Measurements from ENCODE around the gene BAIAP2.
A peak's percentile ranks its signal among the peaks of the same experiment; 100 is the strongest.

BAIAP2 gene, protein sequence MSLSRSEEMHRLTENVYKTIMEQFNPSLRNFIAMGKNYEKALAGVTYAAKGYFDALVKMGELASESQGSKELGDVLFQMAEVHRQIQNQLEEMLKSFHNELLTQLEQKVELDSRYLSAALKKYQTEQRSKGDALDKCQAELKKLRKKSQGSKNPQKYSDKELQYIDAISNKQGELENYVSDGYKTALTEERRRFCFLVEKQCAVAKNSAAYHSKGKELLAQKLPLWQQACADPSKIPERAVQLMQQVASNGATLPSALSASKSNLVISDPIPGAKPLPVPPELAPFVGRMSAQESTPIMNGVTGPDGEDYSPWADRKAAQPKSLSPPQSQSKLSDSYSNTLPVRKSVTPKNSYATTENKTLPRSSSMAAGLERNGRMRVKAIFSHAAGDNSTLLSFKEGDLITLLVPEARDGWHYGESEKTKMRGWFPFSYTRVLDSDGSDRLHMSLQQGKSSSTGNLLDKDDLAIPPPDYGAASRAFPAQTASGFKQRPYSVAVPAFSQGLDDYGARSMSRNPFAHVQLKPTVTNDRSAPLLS

GRCh38 chr17:81034779-81035520 is at the start of gene BAIAP2:
TSS of gene BAIAP2 (plus strand) at chr17:81035151. CDS start at chr17:81035255, 104 bp downstream.
- DNase-seq (ENCODE audit: low read depth in 2 of 2): peak; percentile 98 to 99

DNA sequence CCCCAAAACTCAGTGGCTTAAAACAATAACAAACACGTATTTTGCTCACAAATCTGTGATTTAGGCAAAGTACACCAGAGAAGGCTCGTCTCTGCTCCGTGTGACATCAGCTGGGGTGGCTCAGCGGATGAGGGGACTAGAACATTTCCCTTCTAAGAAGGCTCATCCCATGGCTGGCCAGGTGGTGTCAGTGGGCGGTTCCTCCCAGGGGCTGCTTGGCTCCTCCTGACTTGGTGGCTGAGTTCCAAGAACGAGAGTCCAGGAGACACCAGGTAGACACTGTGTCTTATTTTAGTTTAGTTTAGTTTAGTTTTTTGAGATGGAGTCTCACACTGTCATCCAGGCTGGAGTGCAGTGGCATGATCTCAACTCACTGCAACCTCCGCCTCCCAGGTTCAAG is 48.9 kb upstream of the BAIAP2 start:
- no peak for DNase-seq (ENCODE audit: low read depth in 2 of 2)

- DNase-seq (ENCODE audit: low read depth in 2 of 2): no peak
Observed at GRCh38 chr17:80986816-80987475, 48.0 kb upstream of the BAIAP2 start.

GRCh38 chr17:80987941-80988461 is 47.0 kb upstream of the BAIAP2 start:
- no peak for DNase-seq (ENCODE audit: low read depth in 2 of 2)

GRCh38 chr17:80989586-80989913 is 45.4 kb upstream of the BAIAP2 start:
- no peak for DNase-seq (ENCODE audit: low read depth in 2 of 2)

GRCh38 chr17:80990921-80991644 is 43.9 kb upstream of the BAIAP2 start:
- no peak for DNase-seq (ENCODE audit: low read depth in 2 of 2)

- peak; percentile 62 to 63 for DNase-seq (ENCODE audit: low read depth in 2 of 2)
Observed at GRCh38 chr17:80991645-80992076, 43.3 kb upstream of the BAIAP2 start, which contains the start of gene CHMP6. TSS of gene CHMP6 (plus strand) at chr17:80991841. CDS start at chr17:80991919, 78 bp downstream.

DNA sequence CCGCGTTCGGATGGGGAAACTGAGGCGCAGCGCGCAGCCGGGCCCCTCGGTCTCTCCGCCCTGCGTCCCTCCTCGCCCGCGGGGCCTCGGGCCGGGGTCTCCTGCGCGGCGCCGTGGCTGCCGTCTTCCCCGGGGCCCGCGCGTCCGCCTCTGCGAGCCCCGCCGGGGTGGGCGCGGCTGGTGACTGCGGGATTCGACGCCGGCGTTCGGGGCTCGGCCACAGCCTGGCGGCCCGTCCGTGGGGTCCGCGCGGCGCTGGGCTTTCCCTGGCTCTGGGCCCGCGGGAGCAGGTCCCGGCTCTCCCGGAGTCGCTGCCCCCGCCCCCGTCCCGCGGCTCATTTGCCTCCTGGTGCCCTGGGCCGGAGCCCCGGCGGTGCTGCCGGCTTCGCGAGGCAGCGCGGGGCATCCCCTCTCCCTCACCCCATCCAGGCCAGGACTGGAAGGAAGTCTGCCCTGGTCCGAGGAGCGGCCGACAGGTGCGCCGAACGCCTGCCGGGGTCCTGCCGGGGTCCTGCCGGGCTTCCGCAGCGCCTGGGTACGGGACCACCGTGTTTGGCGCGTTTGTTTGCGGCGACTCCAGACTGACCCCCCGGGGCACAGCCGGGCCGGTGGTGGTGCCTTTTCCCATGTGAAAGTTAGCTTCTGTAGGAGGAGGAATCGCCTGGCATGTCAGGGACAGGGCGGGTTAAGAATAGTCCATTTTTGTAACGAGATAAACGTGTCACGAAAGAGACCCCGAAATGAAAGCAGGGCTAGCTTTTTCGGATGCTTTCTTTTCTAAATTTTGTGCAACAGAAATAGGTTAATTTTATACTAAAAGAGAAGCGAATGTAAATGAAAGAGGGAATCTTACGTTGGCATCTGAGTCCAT is 42.6 kb upstream of the BAIAP2 start:
- DNase-seq (ENCODE audit: low read depth in 2 of 2): no peak

DNA sequence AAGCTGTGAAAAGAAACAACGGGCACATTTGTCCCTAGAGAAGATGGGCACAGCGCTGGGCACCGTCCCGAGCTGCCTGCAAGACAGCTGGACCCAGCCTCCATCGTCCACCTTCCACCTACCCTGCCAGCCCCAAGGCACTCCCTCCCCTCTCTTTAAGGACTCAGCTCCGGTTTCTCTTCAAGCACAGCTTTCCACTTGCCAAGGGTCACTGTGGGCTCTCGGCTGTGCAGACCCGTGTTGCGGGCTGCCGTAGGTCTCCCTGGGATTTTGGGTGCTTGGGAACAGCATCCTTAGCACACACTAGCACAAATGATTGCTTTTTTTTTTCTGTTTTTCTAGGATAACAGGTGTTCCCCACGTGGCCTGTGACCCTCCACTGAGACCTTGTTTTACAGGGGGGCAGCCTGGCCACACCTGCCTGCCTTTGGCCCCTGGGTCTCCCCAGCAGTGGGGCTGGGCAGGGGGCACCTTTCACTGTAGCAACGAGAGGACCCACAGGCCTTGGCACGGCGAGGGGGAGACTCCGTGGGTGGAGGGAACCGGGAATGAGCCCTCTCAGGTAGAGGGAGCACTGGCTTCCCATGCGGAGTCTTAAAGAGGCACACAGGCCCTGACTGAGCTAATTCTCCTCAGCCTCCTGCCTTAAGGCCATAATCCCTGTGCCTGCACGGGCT is 41.9 kb upstream of the BAIAP2 start:
- no peak for DNase-seq (ENCODE audit: low read depth in 2 of 2)

DNA sequence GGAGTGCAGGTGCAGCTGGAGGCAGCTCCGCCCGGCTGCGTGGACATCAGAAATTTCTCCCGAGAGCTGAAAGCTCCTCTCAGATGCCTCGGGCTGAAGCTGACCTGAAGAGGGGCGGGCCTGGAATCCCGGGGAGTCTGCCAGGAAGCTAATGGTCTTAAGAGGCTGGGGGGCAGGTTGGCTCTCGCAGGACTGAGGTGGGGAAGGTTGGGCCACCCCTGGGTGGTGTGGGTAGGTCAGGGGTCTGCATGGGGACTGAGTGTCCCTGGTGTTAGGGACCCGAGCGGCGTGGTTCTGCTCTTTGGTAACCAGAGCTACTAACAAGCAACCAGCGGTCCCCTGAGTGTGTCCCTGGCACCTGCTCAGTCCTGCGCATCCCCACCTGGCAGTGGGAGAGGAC is 39.8 kb upstream of the BAIAP2 start:
- no peak for DNase-seq (ENCODE audit: low read depth in 2 of 2)

DNA sequence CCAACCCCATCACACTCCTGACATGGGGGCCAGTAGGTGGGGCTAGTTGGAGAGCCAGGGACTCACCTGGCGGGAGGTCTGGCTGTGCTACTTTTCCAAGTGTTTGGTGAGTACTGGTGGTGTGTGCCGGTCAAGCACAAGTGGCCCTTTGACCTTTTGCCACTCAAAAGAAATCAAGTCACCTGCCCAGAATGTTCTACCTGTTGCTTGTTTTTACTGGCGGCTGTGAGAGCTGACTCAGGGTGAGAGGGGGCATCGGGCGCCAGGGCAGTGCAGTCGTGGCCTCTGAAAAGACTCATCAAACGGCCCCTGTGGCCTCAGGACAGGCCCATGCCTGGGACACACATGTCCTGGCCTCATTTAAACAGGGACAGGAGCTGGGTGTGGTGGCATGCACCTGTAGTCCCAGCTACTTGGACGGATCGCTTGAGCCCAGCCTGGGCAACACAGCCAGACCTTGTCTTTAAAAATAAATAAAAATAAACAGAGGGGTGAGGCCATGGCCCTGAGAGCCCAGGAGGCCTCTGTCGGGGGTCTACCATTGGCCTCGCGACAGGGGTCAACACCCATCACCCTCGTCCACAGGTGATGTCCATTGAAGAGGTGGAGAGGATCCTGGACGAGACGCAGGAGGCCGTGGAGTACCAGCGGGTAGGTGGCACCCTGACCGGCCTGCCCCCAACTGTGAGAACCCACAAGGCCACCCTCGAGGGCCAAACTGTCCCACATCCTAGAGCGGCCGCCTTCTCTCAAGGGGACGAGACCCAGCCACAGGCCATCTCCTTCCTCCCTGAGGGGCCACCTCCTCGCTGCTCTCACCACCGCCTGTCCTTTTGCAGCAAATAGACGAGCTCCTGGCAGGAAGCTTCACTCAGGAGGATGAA is 38.3 kb upstream of the BAIAP2 start:
- DNase-seq (ENCODE audit: low read depth in 2 of 2): no peak

- no peak for DNase-seq (ENCODE audit: low read depth in 2 of 2)
Observed at GRCh38 chr17:80997424-80998117, 37.4 kb upstream of the BAIAP2 start.

GRCh38 chr17:80998118-80998747 is 36.7 kb upstream of the BAIAP2 start:
- no peak for DNase-seq (ENCODE audit: low read depth in 2 of 2)

DNA sequence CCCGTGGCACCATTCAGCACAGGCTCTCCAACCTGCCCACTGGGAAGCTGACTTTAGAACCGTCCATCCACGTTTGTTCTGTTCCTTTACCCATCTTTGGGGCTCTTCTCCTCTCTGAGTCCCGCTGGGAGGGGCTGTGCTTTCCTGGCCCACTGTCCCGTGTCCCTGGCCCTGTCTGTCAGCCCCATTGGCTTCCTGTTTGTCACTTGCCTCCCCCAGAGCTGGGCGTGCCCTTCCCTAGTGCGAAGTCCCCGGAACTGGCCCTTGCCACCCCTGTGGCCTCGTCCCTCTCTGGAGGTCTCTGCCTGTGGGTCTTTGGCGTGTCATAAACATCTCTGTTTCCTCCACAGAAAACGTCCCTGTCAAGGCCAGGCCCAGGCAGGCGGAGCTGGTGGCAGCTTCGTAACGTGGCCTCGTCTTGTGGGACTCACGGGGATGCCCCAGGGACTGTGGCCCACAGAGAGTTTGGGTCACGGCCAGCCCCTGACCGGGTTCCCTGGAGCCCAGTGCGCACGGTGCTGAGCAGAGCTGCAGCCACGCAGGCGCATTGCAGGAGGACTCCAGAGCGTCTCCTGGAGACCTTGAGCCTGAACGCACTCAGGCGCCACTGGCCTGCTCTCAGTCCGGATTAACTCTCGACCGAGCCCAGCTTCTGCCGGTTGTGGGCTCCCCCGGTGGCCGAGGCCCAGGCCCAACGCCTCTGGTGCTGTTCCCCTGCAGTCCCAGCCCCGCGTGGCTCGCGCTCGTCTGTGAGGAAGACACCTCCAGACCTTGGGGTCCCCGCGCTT is 36.0 kb upstream of the BAIAP2 start:
- no peak for DNase-seq (ENCODE audit: low read depth in 2 of 2)

- no peak for DNase-seq (ENCODE audit: low read depth in 2 of 2)
Observed at GRCh38 chr17:80999536-81000333, 35.2 kb upstream of the BAIAP2 start.

DNA sequence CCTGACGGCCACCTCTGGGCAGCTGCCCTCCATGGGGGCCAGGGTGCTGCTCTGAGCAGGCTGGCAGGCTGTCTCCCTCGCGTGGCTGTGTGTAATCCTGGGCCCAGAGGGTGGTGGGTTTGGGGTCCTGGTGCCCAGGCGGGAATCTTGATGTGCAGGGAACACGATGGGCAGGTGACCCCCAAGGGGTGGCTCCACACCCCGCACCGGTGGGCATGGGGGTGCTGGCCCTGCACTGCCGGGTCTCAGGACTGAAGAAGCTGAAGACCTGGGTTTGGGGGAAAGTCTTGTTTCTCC is 34.7 kb upstream of the BAIAP2 start:
- no peak for DNase-seq (ENCODE audit: low read depth in 2 of 2)

All from stimulated activated CD8-positive, alpha-beta memory T cell treated with anti-CD3 and anti-CD28 coated beads, Interleukin-2, amount 100 ng/mL, for 48 hours (primary cell).